ENCODE measurements around the gene TPO.
A peak's percentile ranks its signal among the peaks of the same experiment; 100 is the strongest.

Gene TPO

GRCh38 chr2:1585635-1586034, 172.4 kb downstream of the TPO start:
- no peak for DNase-seq (ENCODE audit: low read depth in 2 of 2)
- no peak overlapping the region for H3K4me3 ChIP-seq (replicated peaks in 1 of 2; ENCODE audit: low read depth in 2 of 2, low read length in 2 of 2)
- no peak for TF ChIP-seq CTCF (IDR thresholded peaks at IDR 0.05; ENCODE audit: low read depth, low read length)

DNA sequence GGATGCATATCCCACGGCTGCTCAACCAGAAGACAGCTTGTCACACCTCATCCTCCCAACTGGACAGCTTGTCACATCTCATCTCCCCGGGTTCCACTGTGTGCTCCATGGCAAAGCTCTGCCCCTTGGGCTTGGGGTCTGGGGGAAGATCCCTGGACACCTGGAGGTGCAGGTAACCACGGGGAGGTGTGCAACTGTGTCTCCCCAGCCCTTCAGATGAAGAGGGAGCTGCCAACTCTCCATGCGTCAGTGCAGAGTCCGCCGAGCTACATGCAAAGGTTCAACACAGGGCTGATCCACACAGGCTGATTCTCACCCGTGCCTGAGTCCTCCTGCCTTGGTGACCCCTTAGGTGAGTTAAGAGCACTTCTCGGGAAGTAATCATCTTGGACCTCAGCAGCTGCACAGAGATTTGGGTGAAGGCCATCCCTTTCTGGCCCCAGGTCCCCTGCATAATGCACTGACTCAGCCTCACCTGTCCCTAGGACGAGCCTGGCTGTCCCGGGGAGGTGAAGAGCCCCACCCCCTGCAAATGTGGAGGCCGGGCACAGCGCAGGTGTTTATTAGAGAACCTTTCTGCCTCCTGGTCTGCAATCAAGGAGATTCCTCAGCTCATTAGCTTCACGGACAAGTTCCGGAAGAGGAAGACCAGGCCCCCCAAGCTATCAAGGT, 173.1 kb downstream of the TPO start:
- H3K4me3 ChIP-seq (replicated peaks in 1 of 2; ENCODE audit: low read depth in 2 of 2, low read length in 2 of 2): no peak overlapping the region
- no peak for DNase-seq (ENCODE audit: low read depth in 2 of 2)
- no peak for TF ChIP-seq CTCF (IDR thresholded peaks at IDR 0.05; ENCODE audit: low read depth, low read length)

DNA sequence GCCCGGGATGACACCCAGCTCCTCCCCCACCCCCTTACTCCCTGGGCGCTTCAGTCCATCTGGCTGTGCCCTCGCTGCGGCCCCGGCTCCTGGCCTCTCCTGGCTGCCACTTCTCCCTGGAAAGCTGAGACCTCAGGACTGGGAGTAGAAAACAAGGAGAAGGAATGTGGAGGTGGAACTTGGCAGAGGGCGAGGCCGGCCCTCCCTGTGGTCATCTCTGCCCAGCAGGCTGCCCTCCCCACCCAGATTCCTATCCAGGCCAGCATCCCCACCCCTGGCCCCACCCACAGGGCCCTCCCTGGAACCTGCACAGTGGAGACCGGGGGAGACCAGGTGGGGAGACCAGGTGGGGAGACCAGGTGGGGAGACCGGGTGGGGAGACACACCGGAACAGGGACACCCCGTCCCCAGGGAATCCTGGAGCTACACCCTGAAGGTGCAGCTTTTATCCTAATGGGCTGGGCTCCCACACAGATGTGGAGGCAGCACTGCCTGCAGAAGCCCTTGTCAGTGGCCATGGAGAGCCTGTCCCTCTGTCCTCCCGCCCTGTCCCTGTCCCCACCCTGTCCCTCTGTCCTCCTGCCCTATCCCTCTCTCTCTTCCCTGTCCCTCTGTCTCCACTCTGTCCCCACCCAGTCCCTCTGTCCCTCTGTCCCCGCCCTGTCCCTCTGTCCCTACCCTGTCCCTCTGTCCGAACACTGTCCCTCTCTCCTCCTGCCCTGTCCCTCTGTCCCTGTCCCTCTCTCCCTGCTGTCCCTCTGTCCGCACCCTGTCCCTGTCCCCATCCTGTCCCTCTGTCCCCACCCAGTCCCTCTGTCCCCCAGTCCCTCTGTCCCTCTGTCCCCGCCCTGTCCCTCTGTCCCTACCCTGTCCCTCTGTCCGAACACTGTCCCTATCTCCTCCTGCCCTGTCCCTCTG, 173.9 kb downstream of the TPO start:
- peak in 1 of 2 donors; percentile 14 for DNase-seq (ENCODE audit: low read depth in 2 of 2)
- H3K4me3 ChIP-seq (replicated peaks in 1 of 2; ENCODE audit: low read depth in 2 of 2, low read length in 2 of 2): no peak overlapping the region
- no peak for TF ChIP-seq CTCF (IDR thresholded peaks at IDR 0.05; ENCODE audit: low read depth, low read length)

GRCh38 chr2:1588051-1588977, 175.1 kb downstream of the TPO start:
- no peak for TF ChIP-seq CTCF (IDR thresholded peaks at IDR 0.05; ENCODE audit: low read depth, low read length)
- DNase-seq (ENCODE audit: low read depth in 2 of 2): no peak
- H3K4me3 ChIP-seq (replicated peaks in 1 of 2; ENCODE audit: low read depth in 2 of 2, low read length in 2 of 2): no peak overlapping the region

DNA sequence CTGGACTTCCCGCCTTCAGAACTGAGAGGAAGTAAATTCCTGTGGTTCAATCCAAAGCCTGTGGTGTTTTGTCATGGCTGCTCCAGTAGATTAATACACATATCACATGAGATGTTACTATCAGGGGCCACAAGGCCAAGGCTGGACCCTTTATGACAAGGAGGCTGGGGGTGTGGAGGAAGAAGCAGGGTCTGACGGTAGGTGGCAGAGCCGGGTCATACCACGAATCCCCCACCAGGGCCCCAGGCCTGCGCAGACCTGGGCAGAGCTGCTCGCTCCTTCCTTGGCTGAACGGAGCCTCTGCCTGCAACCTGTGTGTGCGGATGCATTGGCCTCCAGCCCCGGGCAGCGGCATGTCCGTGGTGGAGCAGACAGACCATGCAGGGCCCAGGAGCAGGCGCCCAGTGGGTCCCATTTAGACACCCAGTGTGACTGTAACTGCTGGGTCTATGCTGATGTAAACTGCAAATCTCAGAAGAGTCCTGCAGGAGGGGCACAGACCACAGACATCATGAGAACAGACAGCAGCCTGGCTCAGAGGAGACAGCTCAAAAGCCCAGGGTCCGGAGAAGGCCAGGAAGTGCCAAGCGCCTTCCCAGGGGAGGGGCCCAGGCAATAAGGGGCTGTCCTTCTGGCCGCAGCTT, 175.8 kb downstream of the TPO start:
- H3K4me3 ChIP-seq (replicated peaks in 1 of 2; ENCODE audit: low read depth in 2 of 2, low read length in 2 of 2): no peak overlapping the region
- DNase-seq (ENCODE audit: low read depth in 2 of 2): peak in 1 of 2 donors; percentile 37
- no peak for TF ChIP-seq CTCF (IDR thresholded peaks at IDR 0.05; ENCODE audit: low read depth, low read length)
